GM19099 (cell line): ENCODE data around the gene SIM2.

Experiments
- POLR2A ChIP-seq: IDR thresholded peaks from 3 replicates; pipeline ENCODE4 v1.6.1; 2011; ENCODE audit warnings: low read depth; ENCODE audit not compliant: insufficient read length; ENCODE audit errors: extremely low read depth

The SIM2 gene

GRCh38 chr21:36716387-36716786 is 17.5 kb downstream of the SIM2 start:
- TF ChIP-seq POLR2A = no peak

GRCh38 chr21:36716836-36717235 is 17.9 kb downstream of the SIM2 start:
- no peak for TF ChIP-seq POLR2A

GRCh38 chr21:36717976-36718375 is 19.1 kb downstream of the SIM2 start:
- TF ChIP-seq POLR2A = no peak

- no peak for TF ChIP-seq POLR2A
Observed at GRCh38 chr21:36718951-36719501, 20.1 kb downstream of the SIM2 start.

- no peak for TF ChIP-seq POLR2A
Observed at GRCh38 chr21:36719614-36720013, 20.7 kb downstream of the SIM2 start.

- TF ChIP-seq POLR2A = no peak
Observed at GRCh38 chr21:36721817-36722216, 22.9 kb downstream of the SIM2 start.

- no peak for TF ChIP-seq POLR2A
Observed at GRCh38 chr21:36722370-36723368, 23.8 kb downstream of the SIM2 start.

GRCh38 chr21:36723371-36723881 is 24.5 kb downstream of the SIM2 start:
- TF ChIP-seq POLR2A = no peak

- TF ChIP-seq POLR2A = no peak
Observed at GRCh38 chr21:36724660-36725059, 25.7 kb downstream of the SIM2 start.

GRCh38 chr21:36725793-36726386 is 27.0 kb downstream of the SIM2 start:
- no peak for TF ChIP-seq POLR2A

- TF ChIP-seq POLR2A = no peak
Observed at GRCh38 chr21:36727866-36728265, 29.0 kb downstream of the SIM2 start.

- TF ChIP-seq POLR2A = no peak
Observed at GRCh38 chr21:36728371-36729111, 29.6 kb downstream of the SIM2 start.

- TF ChIP-seq POLR2A = no peak
Observed at GRCh38 chr21:36729310-36729970, 30.5 kb downstream of the SIM2 start.

- TF ChIP-seq POLR2A = no peak
Observed at GRCh38 chr21:36730291-36731281, 31.7 kb downstream of the SIM2 start.

- no peak for TF ChIP-seq POLR2A
Observed at GRCh38 chr21:36732217-36732616, 33.3 kb downstream of the SIM2 start.
